Testis (tissue), 3 donors: ENCODE data around the gene PNCK. TPM values are rescaled to one million over a fixed set of nuclear protein-coding genes. Genes with fewer than 3 reads are reported as not detected.

Experiments used
- DNase-seq: peaks from one replicate; pipeline ENCODE4 v3.0.0-alpha.2; 2019
- H3K27ac ChIP-seq, 2 donors: fragments of 200-600 bp; sonication (generic); one replicate each; pipeline ENCODE4 v1.5.1; 2019
- H3K27me3 ChIP-seq: fragments of 200-600 bp; sonication (generic); one replicate; pipeline ENCODE4 v1.5.1; 2019
- H3K36me3 ChIP-seq: fragments of 200-600 bp; sonication (generic); one replicate; pipeline ENCODE4 v1.5.1; 2017; ENCODE audit warnings: low read depth; ENCODE audit errors: missing control alignments
- H3K4me1 ChIP-seq: fragments of 200-600 bp; sonication (generic); one replicate; pipeline ENCODE4 v1.5.1; 2019
- H3K4me3 ChIP-seq, 2 donors: fragments of 200-600 bp; sonication (generic); one replicate each; pipeline ENCODE4 v1.5.1; 2017 to 2019
- H3K9me3 ChIP-seq: fragments of 200-600 bp; sonication (generic); one replicate; pipeline ENCODE4 v1.5.1; 2017
- CTCF ChIP-seq, 3 experiments: fragments of 450-650 bp in 2 of 3; fragments of 200-600 bp in 1 of 3; sonication (generic) in 1 of 3; IDR thresholded peaks; one replicate each; pipeline ENCODE4 v1.5.1; 2016 to 2019; ENCODE audit warnings: antibody characterized with exemption in 3 of 3, mild to moderate bottlenecking in 2 of 3, moderate library complexity in 1 of 3
- POLR2A ChIP-seq: fragments of 450-650 bp; IDR thresholded peaks from one replicate; pipeline ENCODE4 v1.6.1; 2017; ENCODE audit warnings: antibody characterized with exemption, mild to moderate bottlenecking, moderate library complexity
- WGBS, 2 donors: methylation state at CpG; one replicate each; pipeline ENCODE4 v1.1.5; 2018; 5-methylcytosine and 5-hydroxymethylcytosine counted together
- intact Hi-C: fragments of 100-400 bp; cut with DNase I; formaldehyde crosslinking; loops from one replicate; pipeline ENCODE4 v1.15.1; 2023; ENCODE audit warnings: low total_unique reads
- polyA plus RNA-seq: library from polyadenylated mRNA; stranded (reverse); fragments of 350-450 nt; fragmentation: Illumina TruSeq; extraction: RNeasy Lipid Tissue Mini Kit (QIAGEN cat#74804); gene quantifications from one replicate; pipeline ENCODE4 v1.2.3, GENCODE V29; 2014; ENCODE audit warnings: low read depth, low replicate concordance; ENCODE audit not compliant: insufficient read depth
- total RNA-seq, 2 donors: library from RNA; depleted of rRNA; stranded (reverse); fragments of >200 nt; gene quantifications; one replicate each; pipeline ENCODE4 v1.2.3, GENCODE V29; 2016

PNCK gene
- total and polyA plus RNA-seq, 3 donors from 2014 or later: 19.9 to 51.5 (median 41.0) TPM

GRCh38 chrX:153687121-153688039 is 13.8 kb upstream of the PNCK start, which contains the start of gene SLC6A8:
Gene SLC6A8 (plus strand): TSS chrX:153687926. CDS start chrX:153688575, 649 bp downstream.
- Histone ChIP-seq H3K4me3 (peak within 1 kb of the TSS; percentile 40 to 54), H3K27ac (peak within 1 kb of the TSS; percentile 56 to 68), H3K9me3 (no peaks in the 10 kb centered on the region), H3K27me3 (no peaks in the 10 kb centered on the region), H3K4me1 (no peaks in the 10 kb centered on the region), H3K36me3 (no peaks in the 10 kb centered on the region)
- intact Hi-C loops: no loop called here
- DNase-seq: peak; percentile 73
- TF ChIP-seq CTCF (IDR thresholded peaks at IDR 0.05): no peak
- TF ChIP-seq POLR2A: no peak
- WGBS, 2 donors: 7% methylated on average over 19 of the region's 66 CpGs; no CpG with 5 or more reads in 1 of the 2 donors

- Histone ChIP-seq H3K4me1 (no peaks in the 10 kb centered on the region), H3K27me3 (no peaks in the 10 kb centered on the region), H3K9me3 (no peaks in the 10 kb centered on the region), H3K4me3 (no peak overlapping the region), H3K36me3 (no peaks in the 10 kb centered on the region), H3K27ac (peak overlapping the region; percentile 56 to 68)
- intact Hi-C loops: no loop called here
- TF ChIP-seq CTCF (IDR thresholded peaks at IDR 0.05): no peak
- no peak for TF ChIP-seq POLR2A
- 24 to 55% methylated on average over 7 of the region's 9 CpGs for WGBS, 2 donors
- peak; percentile 43 for DNase-seq
Observed at GRCh38 chrX:153686711-153687110, 13.1 kb upstream of the PNCK start.

DNA sequence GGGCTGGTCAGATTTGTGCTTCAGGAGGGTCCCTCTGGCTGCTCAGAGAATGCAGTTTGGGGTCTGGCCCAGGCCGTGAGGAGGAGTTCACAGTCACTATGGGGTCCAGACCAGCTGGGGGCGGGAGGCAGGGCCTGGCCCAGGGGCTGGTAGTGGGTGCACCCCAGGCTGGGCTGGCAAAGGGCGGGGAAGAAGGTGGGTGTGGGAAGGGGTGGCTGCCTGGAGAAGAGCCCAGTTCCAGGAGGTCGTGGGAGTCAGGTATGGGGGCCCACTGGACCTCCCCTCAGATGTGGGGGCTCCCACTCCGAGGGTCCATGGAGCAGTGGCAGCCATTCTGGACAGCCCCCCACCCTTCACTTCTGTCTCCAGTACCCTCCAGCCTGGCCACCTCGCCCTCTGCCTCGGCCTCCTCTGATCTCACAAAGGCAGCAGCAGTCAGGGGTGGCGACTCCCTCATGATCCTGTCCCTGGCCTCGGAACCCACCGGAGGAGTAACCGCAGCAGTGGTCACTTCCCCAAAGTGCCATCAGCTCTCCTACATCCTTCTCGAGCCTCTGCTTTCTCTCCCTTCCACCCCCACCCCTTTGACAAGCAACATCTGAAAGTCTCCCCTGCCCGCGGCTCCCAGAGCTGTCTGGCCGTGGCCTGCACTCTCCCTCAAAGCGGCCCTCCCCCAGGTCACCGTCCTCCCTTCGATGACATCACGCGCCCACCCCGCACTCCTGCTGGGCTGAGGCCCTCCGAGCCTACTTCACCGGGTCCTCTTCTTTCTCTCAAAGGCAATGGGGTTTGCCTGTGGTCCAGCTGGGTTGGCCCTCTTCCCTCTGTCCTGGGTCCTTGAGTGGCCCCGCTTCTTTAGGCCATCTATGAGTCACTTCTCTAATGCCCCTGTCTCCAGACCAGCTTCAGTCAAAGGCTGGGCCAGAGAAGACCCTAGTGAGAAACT is 12.4 kb upstream of the PNCK start:
- Histone ChIP-seq H3K4me1 (no peaks in the 10 kb centered on the region), H3K27me3 (no peaks in the 10 kb centered on the region), H3K27ac (peak overlapping the region in 1 of 2 donors; percentile 68), H3K36me3 (no peaks in the 10 kb centered on the region), H3K4me3 (no peak overlapping the region), H3K9me3 (no peaks in the 10 kb centered on the region)
- 56 to 68% methylated on average over 12 to 24 of the region's 24 CpGs for WGBS, 2 donors
- peak; percentile 60 for DNase-seq
- no peak for TF ChIP-seq POLR2A
- TF ChIP-seq CTCF (IDR thresholded peaks at IDR 0.05): no peak
- intact Hi-C loops: no loop called here

DNA sequence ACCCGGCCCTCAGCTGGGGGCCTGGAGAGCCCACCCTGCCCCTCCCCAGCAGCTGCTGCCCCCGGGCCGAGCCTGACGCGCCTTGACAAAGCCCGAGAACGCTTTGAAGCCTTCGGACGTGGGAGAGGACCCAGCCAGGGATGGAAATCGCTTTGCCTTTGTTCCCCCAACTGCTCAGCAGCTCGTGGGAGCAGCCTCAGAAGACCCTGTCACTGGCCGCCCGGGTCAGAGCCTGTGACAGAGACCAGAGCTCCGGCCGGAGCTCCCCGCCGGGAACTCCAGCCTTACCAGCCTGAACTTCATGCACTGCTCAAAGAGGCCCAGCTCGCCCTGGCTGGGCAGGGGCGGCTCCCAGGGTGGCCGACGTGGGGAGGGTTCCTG is 11.5 kb upstream of the PNCK start:
- H3K27ac ChIP-seq: no peak overlapping the region
- H3K4me3 ChIP-seq: no peak overlapping the region
- H3K36me3 ChIP-seq: no peaks in the 10 kb centered on the region
- TF ChIP-seq CTCF (IDR thresholded peaks at IDR 0.05) (no peak), POLR2A (no peak)
- no peaks in the 10 kb centered on the region for H3K4me1 ChIP-seq
- DNase-seq: no peak
- intact Hi-C loops: no loop called here
- H3K27me3 ChIP-seq: no peaks in the 10 kb centered on the region
- H3K9me3 ChIP-seq: no peaks in the 10 kb centered on the region
- WGBS, 2 donors: 68% methylated on average over 16 of the region's 21 CpGs; no CpG with 5 or more reads in 1 of the 2 donors
